Fibroblast of skin of back (primary cell): ENCODE measurements around the gene TAF7.
A peak's percentile ranks its signal among the peaks of the same experiment; 100 is the strongest.
"Not testable (repeated sequence)": the region's sequence is repeated elsewhere in the genome, so short reads cannot be mapped to it uniquely, and the experiment has no call there.

Experiments used
- DNase-seq: peaks from one replicate; pipeline ENCODE4 v3.0.0-alpha.2; 2013

The TAF7 gene

DNA sequence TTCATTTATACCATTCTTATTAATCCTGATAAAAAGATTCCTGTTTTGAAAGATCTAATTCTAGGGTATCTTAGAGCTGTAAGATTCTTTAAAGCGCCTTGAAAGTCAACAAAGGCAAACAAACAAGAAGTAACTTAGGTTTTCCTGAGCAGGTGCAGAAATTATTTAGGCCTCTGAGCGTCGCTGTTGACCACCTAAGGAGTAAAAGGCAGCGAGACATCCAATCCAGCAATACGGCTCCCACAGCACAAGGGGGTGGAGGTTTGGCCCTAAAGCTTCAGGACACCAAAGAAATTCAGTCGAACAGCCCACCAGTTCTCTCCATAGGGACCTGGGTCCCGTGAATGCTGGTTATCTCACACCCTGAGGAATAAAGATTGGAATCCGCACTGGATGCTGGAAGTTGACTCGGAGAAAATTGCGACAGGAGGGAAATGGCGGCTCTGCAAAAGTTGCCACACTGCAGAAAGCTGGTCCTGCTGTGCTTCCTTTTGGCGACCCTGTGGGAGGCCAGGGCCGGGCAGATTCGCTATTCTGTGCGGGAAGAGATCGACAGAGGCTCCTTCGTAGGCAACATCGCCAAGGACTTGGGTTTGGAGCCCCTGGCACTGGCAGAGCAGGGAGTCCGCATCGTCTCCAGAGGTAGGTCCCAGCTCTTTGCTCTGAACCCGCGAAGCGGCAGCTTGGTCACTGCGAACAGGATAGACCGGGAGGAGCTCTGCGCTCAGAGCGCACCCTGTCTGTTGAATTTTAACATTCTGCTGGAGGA lies 18.1 kb upstream of the TAF7 start, which contains the start of gene PCDHGA2:
Gene PCDHGA2, plus strand, starts transcription at position 223 of the 769 bp plus-strand sequence.
- DNase-seq: peak; percentile 62

DNA sequence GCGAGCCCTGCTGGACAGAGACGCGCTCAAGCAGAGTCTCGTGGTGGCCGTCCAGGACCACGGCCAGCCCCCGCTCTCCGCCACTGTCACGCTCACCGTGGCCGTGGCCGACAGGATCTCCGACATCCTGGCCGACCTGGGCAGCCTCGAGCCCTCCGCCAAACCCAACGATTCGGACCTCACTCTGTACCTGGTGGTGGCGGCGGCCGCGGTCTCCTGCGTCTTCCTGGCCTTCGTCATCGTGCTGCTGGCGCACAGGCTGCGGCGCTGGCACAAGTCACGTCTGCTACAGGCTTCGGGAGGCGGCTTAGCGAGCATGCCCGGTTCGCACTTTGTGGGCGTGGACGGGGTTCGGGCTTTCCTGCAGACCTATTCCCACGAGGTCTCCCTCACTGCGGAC lies 12.0 kb upstream of the TAF7 start:
- not testable (repeated sequence) for DNase-seq

DNA sequence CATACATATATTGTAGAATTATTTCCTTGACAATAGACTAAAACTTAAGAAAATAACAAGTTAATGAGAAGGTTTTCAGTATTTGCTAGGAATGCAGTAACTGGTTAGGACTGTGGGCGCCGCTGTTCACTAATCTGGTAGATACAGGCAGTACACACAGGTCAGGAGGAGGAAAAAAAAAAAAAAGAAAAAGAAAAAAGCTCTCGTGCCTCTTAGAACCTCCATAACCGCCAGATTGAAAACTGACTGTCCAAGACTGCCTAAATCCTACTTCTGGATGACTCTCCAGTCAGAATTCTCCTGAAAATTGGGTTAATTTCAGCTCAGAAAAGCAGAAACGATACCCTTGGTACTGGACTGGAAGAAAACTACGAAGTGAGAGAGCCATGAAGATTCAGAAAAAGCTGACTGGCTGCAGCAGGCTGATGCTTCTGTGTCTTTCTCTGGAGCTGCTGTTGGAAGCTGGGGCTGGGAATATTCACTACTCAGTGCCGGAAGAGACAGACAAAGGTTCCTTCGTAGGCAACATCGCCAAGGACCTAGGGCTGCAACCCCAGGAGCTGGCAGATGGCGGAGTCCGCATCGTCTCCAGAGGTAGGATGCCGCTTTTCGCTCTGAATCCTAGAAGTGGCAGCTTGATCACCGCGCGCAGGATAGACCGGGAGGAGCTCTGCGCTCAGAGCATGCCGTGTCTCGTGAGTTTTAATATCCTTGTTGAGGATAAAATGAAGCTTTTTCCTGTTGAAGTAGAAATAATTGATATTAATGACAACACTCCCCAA lies 9.9 kb upstream of the TAF7 start, which contains the start of gene PCDHGA1:
Gene PCDHGA1, plus strand, starts transcription at position 216 of the 782 bp plus-strand sequence.
- DNase-seq: peak; percentile 43

DNA sequence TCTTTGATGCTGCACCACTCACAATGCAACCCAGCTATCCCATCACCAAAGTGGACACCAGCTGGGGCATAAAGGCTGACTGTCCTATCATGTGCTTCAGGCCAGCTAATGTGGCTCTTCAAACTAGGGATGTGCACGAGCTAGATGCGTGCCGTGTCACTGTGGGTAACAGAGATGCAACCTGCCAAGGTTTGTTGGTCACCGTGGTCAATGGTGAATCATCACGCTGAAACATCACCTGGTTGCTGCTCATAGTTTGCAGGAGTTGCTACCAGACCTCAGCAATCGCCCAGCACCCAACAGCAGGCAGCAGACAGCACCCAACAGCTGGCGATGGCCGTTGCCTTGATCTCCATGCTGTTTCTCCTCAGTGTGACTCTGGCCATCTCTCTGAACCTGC lies 7.6 kb upstream of the TAF7 start:
- DNase-seq: no peak

DNA sequence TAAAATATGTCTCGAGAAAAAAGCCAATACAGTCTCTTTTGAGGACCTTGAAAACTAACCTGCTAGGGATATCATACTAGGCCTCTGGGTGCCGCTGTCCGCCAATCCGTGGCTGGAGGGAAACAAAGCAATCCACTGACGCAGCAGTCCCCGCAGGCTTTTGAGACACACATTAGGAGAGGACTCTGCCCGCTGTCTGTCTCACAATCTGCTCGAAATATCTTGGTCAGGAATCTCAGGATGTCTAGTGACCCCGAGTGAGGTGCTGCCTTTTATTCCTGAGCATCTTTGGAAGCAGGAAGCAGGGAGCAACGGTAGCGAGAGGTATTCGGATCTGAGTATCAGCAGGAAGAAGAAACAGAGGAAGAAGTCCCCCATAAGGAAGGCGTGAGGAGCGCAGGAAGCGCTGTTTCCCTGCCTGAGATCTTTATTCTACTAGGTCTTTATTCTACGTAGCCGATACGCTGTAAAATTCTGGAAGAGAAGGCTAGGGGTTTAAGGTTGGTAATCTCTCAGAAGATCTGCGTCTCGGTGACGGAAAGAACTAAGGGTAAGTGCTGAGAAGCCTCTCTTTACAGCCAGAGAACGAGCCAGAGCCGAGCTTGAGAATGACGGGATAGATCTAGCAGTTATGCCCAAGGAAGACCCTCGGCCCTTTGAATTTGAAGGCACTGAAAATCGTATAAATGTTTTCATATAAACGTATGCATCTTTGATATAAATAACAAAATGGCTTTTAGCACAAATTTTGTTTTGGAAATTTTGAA lies 5.7 kb upstream of the TAF7 start:
- peak; percentile 76 for DNase-seq

DNA sequence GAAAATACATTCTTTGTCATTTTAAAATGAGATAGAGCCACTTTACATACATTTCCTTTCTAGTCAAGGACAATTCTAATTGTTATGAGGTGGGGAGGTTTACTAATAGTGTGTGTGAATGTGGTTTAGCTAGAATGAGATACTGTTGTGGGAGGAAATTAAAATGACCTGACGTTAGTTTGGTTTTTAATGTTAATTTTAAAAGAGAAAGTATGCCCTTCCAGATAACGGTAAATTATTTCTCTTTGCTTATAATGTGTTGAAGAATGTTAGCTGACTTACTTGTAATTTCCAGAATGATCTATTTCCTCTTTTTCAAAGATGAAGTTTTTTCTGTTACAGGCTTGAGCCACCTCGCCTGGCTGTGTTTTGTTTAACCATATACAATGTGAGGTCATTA lies 1.7 kb upstream of the TAF7 start:
- DNase-seq: no peak

DNA sequence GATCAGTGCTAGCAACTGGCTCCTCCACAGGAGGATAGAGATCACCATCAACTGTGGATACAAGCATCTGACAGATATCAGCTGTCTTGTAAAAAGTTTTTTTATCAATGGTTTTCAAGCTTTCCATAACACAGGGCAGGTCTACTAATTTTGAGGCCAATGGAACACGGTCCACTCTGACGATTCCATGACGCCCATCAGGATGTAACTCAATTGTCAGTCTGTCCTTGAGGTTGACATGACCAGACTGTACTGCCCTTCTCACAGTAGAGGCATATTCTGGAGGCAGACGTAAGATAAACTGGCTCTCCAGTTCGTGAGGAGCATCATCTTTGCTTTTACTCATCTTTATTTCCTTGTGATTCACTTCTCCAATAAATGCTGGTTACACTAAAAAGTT lies 885 bp downstream of the TAF7 start:
- DNase-seq: no peak

DNA sequence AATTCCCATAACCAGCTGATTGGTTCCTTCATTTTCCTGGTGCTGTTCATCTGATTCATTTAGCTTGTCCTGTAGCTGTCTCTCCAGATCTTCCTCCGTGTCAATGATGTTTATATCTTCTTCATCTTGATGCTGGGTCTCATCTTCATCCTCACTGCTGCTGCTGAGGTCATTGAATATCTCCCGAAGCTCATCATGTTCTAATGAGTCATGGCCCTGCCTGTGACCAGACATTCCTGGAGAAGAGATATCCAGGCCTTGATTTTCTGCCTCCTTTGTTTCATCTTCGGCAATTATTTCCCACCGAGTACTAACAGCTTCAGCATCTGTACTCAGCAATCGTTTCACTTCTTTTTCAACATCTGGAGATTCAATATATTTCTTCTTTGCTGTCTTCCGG lies 1.4 kb downstream of the TAF7 start:
- no peak for DNase-seq

DNA sequence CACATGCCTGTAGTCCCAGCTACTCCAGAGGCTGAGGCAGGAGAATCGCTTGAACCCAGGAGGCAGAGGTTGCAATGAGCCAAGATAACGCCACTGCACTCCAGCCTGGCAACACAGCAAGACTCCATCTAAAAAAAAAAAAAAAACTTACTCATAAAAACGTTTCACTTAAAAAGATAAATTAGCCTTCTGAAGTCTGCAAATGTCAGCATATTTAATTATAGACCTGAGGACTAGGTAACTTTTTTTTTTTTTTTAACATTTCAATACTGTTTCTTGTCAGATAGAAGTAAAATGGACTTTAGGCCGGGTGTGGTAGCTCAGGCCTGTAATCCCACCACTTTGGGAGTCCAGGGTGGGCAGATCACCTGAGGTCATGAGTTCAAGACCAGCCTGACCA lies 3.6 kb downstream of the TAF7 start:
- DNase-seq: not testable (repeated sequence)

DNA sequence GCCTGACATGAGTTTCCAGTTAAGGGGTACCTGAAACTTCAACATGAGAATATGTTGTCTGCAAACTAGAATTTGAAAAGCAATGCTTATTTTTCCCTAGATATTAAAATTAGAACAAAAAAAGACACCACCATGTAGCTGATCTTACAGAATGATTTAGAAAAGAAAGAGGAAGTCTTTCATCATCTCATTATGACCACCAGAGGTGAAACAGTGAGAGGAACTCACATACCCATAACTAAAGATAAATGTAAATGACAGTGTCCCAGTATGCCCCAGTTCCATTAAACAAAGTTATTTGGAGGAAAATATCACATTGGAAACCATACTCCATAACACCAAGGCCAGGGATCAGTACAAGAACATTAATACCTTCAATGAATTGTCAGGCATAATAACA lies 6.9 kb downstream of the TAF7 start:
- DNase-seq: no peak

DNA sequence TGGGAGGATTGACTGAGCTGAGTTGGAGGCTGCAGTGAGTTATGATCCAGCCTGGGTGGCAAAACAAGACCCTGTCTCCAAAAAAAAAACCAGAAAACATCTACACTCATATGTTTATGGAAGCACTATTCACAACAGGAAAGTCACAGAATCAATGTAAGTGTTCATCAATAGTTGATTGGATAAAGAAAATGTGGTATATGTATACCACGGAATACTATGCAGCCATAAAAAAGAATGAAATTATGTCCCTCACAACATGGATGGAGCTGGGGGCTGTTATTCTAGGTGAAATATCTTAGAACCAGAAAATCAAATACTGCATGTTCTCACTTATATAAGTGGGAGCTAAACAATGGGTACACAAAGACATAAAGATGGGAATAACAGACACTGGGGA lies 14.0 kb downstream of the TAF7 start:
- no peak for DNase-seq

DNA sequence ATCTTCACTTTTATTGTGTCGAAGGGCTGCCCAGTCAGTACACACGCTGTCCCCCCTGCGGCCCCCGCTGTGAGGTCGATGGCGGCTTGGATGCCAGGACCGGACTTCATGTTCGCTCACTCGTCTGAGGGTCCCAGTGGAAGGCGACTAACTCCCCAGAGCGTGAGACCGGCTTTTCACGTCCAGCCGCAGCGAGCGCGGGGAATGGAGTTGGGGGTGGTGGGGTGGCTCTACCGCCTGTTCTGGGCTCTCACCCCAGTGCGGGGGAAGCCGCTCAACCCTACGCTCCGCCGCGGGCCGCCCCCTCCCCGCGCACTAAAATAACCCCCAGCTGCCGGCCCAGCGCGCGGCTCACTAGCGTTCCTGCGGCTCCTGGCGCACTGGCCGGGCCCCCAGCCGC lies 16.8 kb downstream of the TAF7 start, which contains the start of gene SLC25A2:
Gene SLC25A2, minus strand, starts transcription at position 294 of the 400 bp plus-strand sequence. Its CDS starts 184 bp downstream, at position 110.
- DNase-seq: no peak

DNA sequence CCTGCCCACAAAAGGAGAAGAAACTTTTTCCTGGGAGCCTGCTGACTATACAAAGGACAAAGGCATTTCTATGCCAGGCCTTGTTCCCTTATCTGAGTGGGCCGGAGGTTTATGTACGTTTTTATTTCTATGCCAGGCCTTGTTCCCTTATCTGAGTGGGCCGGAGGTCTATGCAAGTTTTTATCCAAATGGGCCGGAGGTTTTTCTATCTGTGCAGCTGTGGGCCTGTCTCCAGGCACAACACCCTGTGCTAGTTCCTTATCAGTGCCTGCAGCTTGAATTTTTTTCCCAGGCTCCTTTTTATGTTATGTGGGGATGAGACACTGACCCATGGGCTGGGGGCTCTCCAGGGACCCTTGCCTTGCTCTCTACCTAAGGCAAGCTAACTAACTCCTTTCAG lies 22.2 kb downstream of the TAF7 start:
- no peak for DNase-seq

DNA sequence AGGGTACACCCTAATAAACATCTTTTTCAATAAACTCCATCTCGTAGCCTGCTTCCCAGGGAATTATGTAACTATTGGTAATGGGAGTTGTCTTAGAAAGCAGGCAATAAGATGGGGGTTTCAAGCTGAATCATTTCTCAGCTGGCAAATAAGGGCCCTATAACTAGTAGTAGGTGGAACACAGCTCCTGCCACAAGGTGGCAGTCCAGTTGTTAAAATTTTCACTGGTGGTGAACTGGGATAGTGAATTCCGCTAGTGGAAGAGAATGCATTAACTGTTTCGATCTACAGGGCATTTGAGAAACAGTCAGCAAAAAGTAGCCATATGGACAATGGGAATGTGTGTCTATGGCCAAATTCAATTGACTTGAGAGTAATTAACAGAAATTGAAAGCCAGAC lies 47.7 kb downstream of the TAF7 start:
- no peak for DNase-seq

DNA sequence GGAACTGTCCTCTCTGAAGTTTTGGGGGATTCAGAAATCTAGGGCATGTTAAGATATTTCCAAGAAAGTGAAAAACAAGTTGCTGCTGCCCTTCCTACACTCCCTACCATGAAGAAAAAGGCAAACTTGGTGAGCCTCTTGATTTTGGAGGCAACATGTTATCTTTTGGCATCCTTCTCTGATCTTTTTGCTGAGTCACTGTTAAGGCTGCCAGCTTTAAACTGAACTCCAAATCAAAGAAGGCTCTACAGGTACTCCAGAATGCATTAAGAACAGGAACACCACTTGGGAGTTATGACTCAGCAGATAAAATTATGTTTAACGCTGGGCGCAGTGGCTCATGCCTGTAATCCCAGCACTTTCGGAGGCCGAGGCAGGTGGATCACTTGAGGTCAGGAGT lies 51.4 kb downstream of the TAF7 start:
- DNase-seq: no peak
